ENCODE data around the gene RBM17. TPM values are rescaled to one million over a fixed set of nuclear protein-coding genes. Genes with fewer than 3 reads are reported as not detected.

The RBM17 gene
- total RNA-seq, 4 donors from 2014 or later: 64.4 to 163 (median 146) TPM

- Histone ChIP-seq H3K4me1 (no peaks in the 10 kb centered on the region), H3K27ac (no peak overlapping the region), H3K4me3 (no peak overlapping the region), H3K9me3 (no peaks in the 10 kb centered on the region), H3K36me3 (no peaks in the 10 kb centered on the region), H3K27me3 (no peaks in the 10 kb centered on the region)
- TF ChIP-seq CTCF (IDR thresholded peaks at IDR 0.05) (no peak), POLR2A (IDR thresholded peaks at IDR 0.05) (no peak)
- DNase-seq: no peak
- intact Hi-C loops (cut with DNase I; ENCODE audit: low total_unique reads): no loop called here
Observed at GRCh38 chr10:6044751-6045313, 44.0 kb upstream of the RBM17 start.

- H3K4me3 ChIP-seq: no peak overlapping the region
- H3K27me3 ChIP-seq: no peaks in the 10 kb centered on the region
- intact Hi-C loops (cut with DNase I; ENCODE audit: low total_unique reads): no loop called here
- H3K27ac ChIP-seq: no peak overlapping the region
- H3K4me1 ChIP-seq: no peaks in the 10 kb centered on the region
- DNase-seq: no peak
- H3K9me3 ChIP-seq: no peaks in the 10 kb centered on the region
- TF ChIP-seq POLR2A (IDR thresholded peaks at IDR 0.05) (no peak), CTCF (IDR thresholded peaks at IDR 0.05) (no peak)
- no peaks in the 10 kb centered on the region for H3K36me3 ChIP-seq
Observed at GRCh38 chr10:6045314-6045848, 43.5 kb upstream of the RBM17 start.

GRCh38 chr10:6045878-6046772, 42.7 kb upstream of the RBM17 start:
- intact Hi-C loops (cut with DNase I; ENCODE audit: low total_unique reads): no loop called here
- Histone ChIP-seq H3K27ac (no peak overlapping the region), H3K4me1 (no peaks in the 10 kb centered on the region), H3K36me3 (no peaks in the 10 kb centered on the region), H3K27me3 (no peaks in the 10 kb centered on the region), H3K9me3 (no peaks in the 10 kb centered on the region), H3K4me3 (no peak overlapping the region)
- TF ChIP-seq POLR2A (IDR thresholded peaks at IDR 0.05) (no peak), CTCF (IDR thresholded peaks at IDR 0.05) (no peak)
- DNase-seq: no peak

- no peak overlapping the region for H3K27ac ChIP-seq
- TF ChIP-seq CTCF (IDR thresholded peaks at IDR 0.05) (no peak), POLR2A (IDR thresholded peaks at IDR 0.05) (no peak)
- intact Hi-C loops (cut with DNase I; ENCODE audit: low total_unique reads): no loop called here
- no peaks in the 10 kb centered on the region for H3K4me1 ChIP-seq
- H3K36me3 ChIP-seq: no peaks in the 10 kb centered on the region
- DNase-seq: no peak
- H3K4me3 ChIP-seq: no peak overlapping the region
- H3K27me3 ChIP-seq: no peaks in the 10 kb centered on the region
- no peaks in the 10 kb centered on the region for H3K9me3 ChIP-seq
Observed at GRCh38 chr10:6046773-6047611, 41.8 kb upstream of the RBM17 start.
